ENCODE measurements around the gene CHRDL2.

CHRDL2 gene

GRCh38 chr11:74685338-74685737 lies 45.9 kb downstream of the CHRDL2 start:
- no peak for DNase-seq (ENCODE audit: low read depth in 2 of 2)

GRCh38 chr11:74684661-74685060 lies 46.6 kb downstream of the CHRDL2 start:
- no peak for DNase-seq (ENCODE audit: low read depth in 2 of 2)

- DNase-seq (ENCODE audit: low read depth in 2 of 2) = no peak
Measured at GRCh38 chr11:74683941-74684481, 47.2 kb downstream of the CHRDL2 start.

- DNase-seq (ENCODE audit: low read depth in 2 of 2) = no peak
Measured at GRCh38 chr11:74683279-74683871, 47.9 kb downstream of the CHRDL2 start.

GRCh38 chr11:74682731-74683278 lies 48.4 kb downstream of the CHRDL2 start:
- DNase-seq (ENCODE audit: low read depth in 2 of 2) = no peak

- DNase-seq (ENCODE audit: low read depth in 2 of 2) = no peak
Measured at GRCh38 chr11:74681686-74682651, 49.3 kb downstream of the CHRDL2 start.

- no peak for DNase-seq (ENCODE audit: low read depth in 2 of 2)
Measured at GRCh38 chr11:74680703-74681531, 50.3 kb downstream of the CHRDL2 start.

GRCh38 chr11:74680035-74680671 lies 51.1 kb downstream of the CHRDL2 start:
- no peak for DNase-seq (ENCODE audit: low read depth in 2 of 2)

GRCh38 chr11:74679513-74679865 lies 51.7 kb downstream of the CHRDL2 start:
- DNase-seq (ENCODE audit: low read depth in 2 of 2) = no peak

- DNase-seq (ENCODE audit: low read depth in 2 of 2) = no peak
Measured at GRCh38 chr11:74678591-74679512, 52.4 kb downstream of the CHRDL2 start.

- no peak for DNase-seq (ENCODE audit: low read depth in 2 of 2)
Measured at GRCh38 chr11:74678041-74678440, 53.2 kb downstream of the CHRDL2 start.

GRCh38 chr11:74677131-74677530 lies 54.1 kb downstream of the CHRDL2 start:
- no peak for DNase-seq (ENCODE audit: low read depth in 2 of 2)

- no peak for DNase-seq (ENCODE audit: low read depth in 2 of 2)
Measured at GRCh38 chr11:74676596-74676995, 54.6 kb downstream of the CHRDL2 start.

- no peak for DNase-seq (ENCODE audit: low read depth in 2 of 2)
Measured at GRCh38 chr11:74675761-74676160, 55.5 kb downstream of the CHRDL2 start.

- no peak for DNase-seq (ENCODE audit: low read depth in 2 of 2)
Measured at GRCh38 chr11:74673693-74674360, 57.4 kb downstream of the CHRDL2 start.

- no peak for DNase-seq (ENCODE audit: low read depth in 2 of 2)
Measured at GRCh38 chr11:74672956-74673692, 58.1 kb downstream of the CHRDL2 start.

GRCh38 chr11:74672332-74672955 lies 58.8 kb downstream of the CHRDL2 start:
- DNase-seq (ENCODE audit: low read depth in 2 of 2) = no peak

GRCh38 chr11:74671520-74672196 lies 59.6 kb downstream of the CHRDL2 start:
- DNase-seq (ENCODE audit: low read depth in 2 of 2) = no peak
